HL-60 (cell line): ENCODE results near the gene NFU1.

Source experiments
- DNase-seq, 2 experiments: peaks; one replicate each; pipeline ENCODE4 v3.0.0-alpha.2; 2010 to 2020; ENCODE audit warnings: low read depth in 1 of 2, low spot score in 1 of 2
- H3K27ac ChIP-seq: fragments of 250-450 bp; sonication (Bioruptor Pico); replicated peaks from 2 replicates; pipeline ENCODE4 v1.5.1; 2020; ENCODE audit warnings: mild to moderate bottlenecking, moderate library complexity
- H3K27me3 ChIP-seq: fragments of 250-450 bp; sonication (Bioruptor Pico); 2 replicates; pipeline ENCODE4 v1.5.1; 2021; ENCODE audit warnings: mild to moderate bottlenecking, moderate library complexity; ENCODE audit not compliant: insufficient read depth, poor library complexity, severe bottlenecking
- H3K4me3 ChIP-seq: replicated peaks from 2 replicates; pipeline ENCODE4 v1.5.1; 2011; ENCODE audit warnings: mild to moderate bottlenecking, control low read depth, low read length; ENCODE audit not compliant: insufficient read depth
- CTCF ChIP-seq: IDR thresholded peaks from one replicate; pipeline ENCODE4 v1.5.1; 2011; ENCODE audit warnings: low read length, control low read depth, inconsistent platforms; ENCODE audit not compliant: insufficient read depth
- GABPA ChIP-seq: IDR thresholded peaks from 2 replicates; pipeline ENCODE4 v1.6.1; 2012; ENCODE audit warnings: low read depth
- POLR2AphosphoS5 ChIP-seq: IDR thresholded peaks from 2 replicates; pipeline ENCODE4 v1.6.1; 2012; ENCODE audit warnings: low read depth
- REST ChIP-seq: IDR thresholded peaks from 2 replicates; pipeline ENCODE4 v1.6.1; 2012; ENCODE audit warnings: low read depth; ENCODE audit not compliant: insufficient replicate concordance
- SPI1 ChIP-seq: IDR thresholded peaks from 2 replicates; pipeline ENCODE4 v1.6.1; 2012; ENCODE audit warnings: low read depth, mild to moderate bottlenecking, borderline replicate concordance

NFU1 gene

GRCh38 chr2:69385443-69386151, 51.6 kb downstream of the NFU1 start:
- H3K4me3 ChIP-seq: peak overlapping the region; percentile 99
- DNase-seq: no peak
- no peak for TF ChIP-seq GABPA
- no peak for TF ChIP-seq CTCF
- no peak for TF ChIP-seq POLR2AphosphoS5
- TF ChIP-seq SPI1: no peak
- no peak for TF ChIP-seq REST
- no peaks in the 10 kb centered on the region for H3K27me3 ChIP-seq
- peak overlapping the region; percentile 74 for H3K27ac ChIP-seq

GRCh38 chr2:69384618-69385081, 52.6 kb downstream of the NFU1 start:
- Histone ChIP-seq H3K4me3 (no peak overlapping the region), H3K27ac (no peak overlapping the region), H3K27me3 (no peaks in the 10 kb centered on the region)
- TF ChIP-seq POLR2AphosphoS5: no peak
- TF ChIP-seq GABPA: no peak
- no peak for TF ChIP-seq SPI1
- no peak for TF ChIP-seq CTCF
- TF ChIP-seq REST: no peak
- DNase-seq: no peak

GRCh38 chr2:69383176-69383812, 53.9 kb downstream of the NFU1 start:
- Histone ChIP-seq H3K27me3 (no peaks in the 10 kb centered on the region), H3K27ac (no peak overlapping the region), H3K4me3 (no peak overlapping the region)
- DNase-seq: no peak
- no peak for TF ChIP-seq POLR2AphosphoS5
- TF ChIP-seq CTCF: no peak
- no peak for TF ChIP-seq REST
- no peak for TF ChIP-seq SPI1
